Left renal pelvis (tissue), 4 donors: ENCODE measurements around the gene PLPP7. TPM values are rescaled to one million over a fixed set of nuclear protein-coding genes. Genes with fewer than 3 reads are reported as not detected.
A peak's percentile ranks its signal among the peaks of the same experiment; 100 is the strongest.

Experiments
- DNase-seq, 4 donors: peaks; one replicate each; pipeline ENCODE4 v3.0.0-alpha.2; 2013; ENCODE audit warnings: low read depth in 4 of 4, low spot score in 3 of 4
- polyA plus RNA-seq, 4 donors: library from polyadenylated mRNA; unstranded; fragments of 120-200 nt; gene quantifications; one replicate each; pipeline ENCODE4 v1.2.1, GENCODE V29; 2013; ENCODE audit not compliant: insufficient read length in 4 of 4

Gene PLPP7
- polyA plus RNA-seq, 4 donors: 2.1 to 3.4 (median 2.8) TPM

DNA sequence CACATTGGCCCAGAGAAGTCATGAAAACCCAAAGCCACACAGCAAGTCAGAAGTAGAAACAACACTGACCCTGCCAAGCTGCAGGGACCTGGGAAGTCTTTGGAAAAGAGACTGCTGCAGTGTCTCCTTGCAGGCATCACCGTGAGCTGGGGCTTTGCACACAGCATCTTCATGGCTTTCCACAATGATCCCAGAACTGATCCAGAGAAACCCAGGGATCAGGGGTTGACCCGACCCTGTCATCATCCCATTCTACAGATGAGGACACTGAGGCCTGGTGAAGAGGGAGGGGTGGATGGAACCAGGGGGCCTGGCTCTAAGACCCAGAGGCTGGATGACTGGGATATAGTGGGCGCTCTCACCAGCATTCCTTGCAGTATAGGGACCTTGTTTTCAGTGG lies 8.9 kb upstream of the PLPP7 start:
- no peak for DNase-seq

- no peak for DNase-seq
Observed at GRCh38 chr9:131281119-131281965, 8.2 kb upstream of the PLPP7 start.

- no peak for DNase-seq
Observed at GRCh38 chr9:131282175-131282574, 7.3 kb upstream of the PLPP7 start.

DNA sequence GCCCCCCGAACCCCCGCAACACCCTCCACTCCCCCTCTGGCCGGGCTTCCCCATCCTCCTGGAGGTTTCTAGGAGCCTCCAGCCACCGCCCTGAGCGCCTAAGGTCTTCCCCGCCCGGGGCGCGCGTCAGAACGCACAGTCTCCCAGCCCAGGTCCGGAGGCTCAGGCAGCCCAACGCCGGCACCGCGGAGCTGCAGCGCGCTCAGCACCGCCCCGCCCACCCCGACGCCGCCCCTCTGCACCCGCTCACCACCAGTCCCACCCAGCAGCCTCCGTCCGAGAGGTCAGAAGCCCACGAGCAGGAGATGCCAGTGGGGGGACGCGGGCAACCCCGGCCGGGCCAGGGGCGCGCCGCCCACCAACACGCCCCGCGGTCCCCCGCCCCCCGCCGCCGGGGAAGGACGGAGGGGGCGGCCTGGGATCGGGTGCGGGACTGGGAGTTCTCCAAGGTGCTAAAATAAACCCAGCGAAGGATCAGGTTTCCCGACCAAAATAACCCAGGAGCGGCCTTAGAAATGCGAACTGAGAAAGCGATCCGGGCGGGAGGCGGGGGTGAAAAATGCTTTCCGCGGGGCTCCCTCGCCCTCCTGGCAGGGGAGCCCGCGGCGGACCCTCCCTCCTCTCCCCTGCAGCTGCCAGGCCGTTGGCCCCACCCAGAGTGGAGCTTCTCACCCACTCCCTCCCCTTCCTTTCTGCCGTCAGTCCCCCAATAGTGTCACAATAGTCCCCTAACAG lies 6.7 kb upstream of the PLPP7 start:
- DNase-seq: peak in 2 of 4 donors; percentile 40 to 73

- DNase-seq: no peak
Observed at GRCh38 chr9:131284856-131285255, 4.7 kb upstream of the PLPP7 start.

DNA sequence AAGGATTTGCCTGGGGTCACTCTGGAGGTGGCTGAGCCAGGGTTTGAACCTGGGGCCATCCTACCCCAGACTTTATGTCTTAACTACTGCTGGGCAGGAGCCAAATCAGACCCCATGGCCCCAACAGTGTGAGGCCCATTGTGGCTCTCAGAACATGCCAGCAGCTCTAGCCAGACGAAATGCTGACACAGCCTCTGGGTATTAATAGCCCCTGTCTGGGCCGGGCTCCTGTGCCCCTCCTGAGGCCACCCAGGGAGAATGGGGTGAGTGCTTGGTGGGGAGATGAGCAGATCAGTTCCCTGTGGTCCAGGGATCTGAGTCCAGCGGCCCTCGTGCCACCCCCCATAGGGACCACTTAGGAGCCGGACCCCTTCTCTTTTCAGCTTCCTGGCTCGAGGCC lies 2.2 kb upstream of the PLPP7 start:
- no peak for DNase-seq

GRCh38 chr9:131288217-131288616 lies 1.3 kb upstream of the PLPP7 start:
- DNase-seq: no peak

DNA sequence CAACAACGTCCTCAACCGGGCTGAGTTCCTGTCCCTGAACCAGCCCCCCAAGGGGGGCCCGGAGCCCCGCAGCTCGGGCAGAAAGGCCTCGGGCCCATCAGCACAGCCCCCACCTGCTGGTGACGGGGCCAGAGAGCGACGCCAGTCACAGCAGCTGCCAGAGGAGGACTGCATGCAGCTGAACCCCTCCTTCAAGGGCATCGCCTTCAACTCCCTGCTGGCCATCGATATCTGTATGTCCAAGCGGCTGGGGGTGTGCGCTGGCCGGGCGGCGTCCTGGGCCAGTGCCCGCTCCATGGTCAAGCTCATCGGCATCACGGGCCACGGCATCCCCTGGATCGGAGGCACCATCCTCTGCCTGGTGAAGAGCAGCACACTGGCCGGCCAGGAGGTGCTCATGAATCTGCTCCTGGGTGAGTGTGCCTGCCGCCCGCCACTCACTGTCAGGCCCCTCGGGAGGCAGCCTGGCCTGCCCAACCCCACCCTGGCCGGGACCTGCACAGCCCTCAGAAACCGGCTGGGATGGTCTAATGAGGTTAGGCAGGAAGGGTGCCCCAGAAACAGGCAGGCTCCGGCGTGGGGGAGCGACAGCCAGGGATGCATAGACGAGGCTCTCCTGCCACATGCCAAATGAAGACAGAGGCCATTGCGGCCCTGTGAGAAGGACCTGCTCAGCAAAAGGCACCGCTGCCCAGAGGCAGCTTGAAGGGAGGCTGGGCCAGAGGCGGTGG lies 678 bp downstream of the PLPP7 start:
- DNase-seq: no peak

DNA sequence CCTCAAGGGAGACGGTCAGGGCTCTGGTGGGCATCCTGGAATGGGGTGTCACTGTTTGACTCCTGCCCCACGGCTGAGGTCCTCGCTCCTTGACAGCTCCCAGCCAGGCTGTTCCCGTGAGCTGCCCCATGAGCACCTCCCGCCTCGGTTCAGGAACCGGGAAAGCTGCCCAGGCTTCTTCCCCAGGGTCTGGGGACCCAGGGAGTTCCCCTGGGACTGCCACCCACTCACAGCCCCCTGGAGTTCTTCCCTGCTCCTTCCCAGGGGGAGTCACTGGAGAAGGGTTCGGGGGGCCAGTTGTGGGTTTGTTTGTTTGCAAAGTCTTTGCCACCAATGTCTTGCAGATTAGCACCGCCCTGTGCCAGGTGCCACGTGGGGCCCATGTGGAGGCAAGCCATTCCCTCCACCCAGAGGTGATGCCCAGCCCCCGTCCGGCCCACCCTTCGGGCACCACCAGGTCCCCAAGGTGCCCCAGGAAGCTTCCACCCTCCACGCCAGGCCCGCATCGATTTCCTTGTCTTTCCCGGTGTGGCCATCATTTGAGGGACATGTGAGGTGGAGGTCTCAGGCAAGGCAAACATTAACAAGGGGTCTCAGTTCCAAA lies 1.3 kb downstream of the PLPP7 start:
- DNase-seq: no peak

- DNase-seq: no peak
Observed at GRCh38 chr9:131291795-131292315, 2.3 kb downstream of the PLPP7 start.

DNA sequence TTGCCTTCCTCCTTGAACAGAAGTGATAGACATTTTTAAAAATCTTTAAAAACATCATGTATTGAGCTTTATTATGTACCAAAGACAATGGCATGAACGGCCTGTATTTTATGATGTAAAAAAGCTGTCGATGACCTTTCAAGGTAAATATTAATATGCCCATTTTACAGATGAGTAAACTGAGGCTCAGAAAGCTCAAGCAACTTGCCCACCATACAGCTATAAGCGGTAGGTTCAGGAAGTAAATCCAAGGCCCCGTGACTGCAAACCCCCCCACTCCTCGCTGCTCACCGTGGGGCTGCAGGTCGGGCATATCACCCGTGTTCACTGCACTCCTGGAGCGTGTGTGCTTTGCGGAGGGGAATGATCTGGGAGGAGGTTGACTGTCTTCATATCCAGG lies 3.4 kb downstream of the PLPP7 start:
- no peak for DNase-seq

DNA sequence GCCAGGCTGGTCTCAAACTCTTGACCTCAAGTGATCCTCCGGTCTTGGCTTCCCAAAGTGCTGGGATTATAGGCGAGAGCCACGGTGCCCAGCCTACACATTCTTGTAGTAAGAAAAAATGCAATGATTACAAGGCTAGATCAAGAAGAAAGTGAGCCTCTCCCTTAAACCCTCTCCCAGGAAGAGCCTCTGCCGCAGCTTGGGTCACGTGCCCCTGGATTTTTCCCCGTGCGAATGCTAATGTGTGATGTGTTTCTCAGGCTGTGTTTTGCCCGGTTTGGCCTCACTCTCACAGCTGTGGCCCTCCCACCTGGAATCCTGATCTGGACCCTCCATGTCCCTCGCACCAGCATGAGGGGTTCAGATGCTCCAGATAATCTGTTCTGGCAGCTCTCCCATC lies 6.9 kb downstream of the PLPP7 start:
- no peak for DNase-seq

DNA sequence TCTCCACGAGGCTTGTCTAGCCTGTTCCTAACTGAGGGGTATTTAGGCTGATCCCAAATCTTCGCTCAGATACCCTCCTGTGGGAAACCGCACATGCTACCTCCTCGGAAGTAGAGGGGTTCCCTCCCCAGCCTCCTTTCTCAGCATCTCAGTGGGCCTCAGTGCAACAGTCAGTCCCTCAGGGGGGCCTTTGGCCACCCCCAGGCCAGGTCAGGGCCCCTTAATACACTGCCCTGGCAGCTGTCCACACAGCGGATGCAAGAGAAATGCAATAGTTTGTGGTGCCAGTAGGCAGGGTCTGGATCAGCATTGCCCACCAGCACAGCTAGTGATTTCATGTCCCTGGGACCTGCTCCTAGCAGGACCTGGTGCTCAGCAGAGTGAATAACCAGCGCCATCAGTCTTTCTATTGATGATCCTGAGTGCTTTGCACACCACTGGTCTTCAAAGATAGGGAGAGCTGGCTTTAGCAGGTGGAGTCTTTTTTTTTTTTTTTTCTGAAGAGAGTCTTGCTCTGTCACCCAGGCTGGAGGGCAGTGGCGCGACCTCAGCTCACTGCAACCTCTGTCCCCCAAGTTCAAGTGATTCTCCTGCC lies 7.5 kb downstream of the PLPP7 start:
- no peak for DNase-seq

DNA sequence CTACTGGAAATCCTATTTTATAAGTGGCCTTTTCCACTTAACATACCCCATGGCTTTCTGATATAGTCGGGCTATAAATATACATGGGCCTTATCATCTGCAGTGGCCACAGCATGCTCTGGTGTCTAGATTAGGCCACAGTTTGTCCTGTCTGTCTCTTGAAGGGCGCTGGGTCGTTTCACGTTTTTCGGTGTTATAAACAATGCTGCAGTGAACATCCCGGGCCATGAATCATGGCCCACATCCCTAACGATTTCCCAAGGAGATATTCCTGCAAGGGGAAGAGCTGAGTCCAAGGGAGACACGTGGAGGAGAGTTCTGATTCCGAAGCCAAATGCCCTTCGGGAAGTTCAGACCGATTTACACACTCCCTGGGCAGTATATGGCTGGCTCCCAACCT lies 8.4 kb downstream of the PLPP7 start:
- no peak for DNase-seq

GRCh38 chr9:131298341-131298740 lies 8.8 kb downstream of the PLPP7 start:
- no peak for DNase-seq

DNA sequence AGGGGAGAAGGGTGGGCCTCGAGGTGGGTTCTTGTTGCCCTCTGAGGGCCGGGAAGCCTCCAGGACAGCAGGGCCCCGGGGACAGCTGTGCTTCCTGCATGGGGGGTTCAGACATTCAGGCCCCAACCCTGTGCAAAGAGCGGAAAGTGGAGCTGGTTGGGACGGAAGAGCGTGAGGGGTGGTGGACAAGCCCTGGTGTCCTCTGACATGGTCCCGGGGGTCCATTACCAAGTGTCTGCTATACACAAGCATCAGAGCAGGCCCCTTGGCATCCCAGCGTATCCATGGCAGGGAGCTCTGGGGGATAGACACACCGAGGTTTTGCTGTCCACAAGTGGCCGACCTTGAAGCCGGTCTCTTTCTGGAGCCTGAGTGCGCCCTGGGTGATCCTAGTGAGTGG lies 9.3 kb downstream of the PLPP7 start:
- no peak for DNase-seq

- DNase-seq: no peak
Observed at GRCh38 chr9:131299346-131299960, 9.9 kb downstream of the PLPP7 start.

DNA sequence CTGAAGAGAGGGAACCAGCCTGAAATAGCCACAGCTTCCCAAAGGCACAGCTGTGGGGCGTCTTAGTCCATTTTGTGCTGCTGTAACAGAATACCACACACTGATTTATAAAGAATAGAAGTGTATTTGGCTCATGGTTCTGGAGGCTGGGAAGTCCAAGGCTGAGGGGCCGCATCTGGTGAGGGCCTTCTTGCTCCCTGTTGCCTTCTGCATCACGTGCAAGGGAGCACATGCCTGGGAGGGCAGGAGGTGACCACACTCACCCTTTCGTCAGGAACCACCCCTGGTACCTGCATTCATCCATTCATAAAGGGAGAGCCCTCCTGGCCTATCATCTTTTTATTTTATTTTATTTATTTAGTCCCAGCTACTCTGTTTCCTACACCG lies 10.4 kb downstream of the PLPP7 start:
- no peak for DNase-seq

GRCh38 chr9:131300444-131300843 lies 10.9 kb downstream of the PLPP7 start:
- no peak for DNase-seq
